Muscle layer of colon (tissue), 2 donors: ENCODE results near the gene MCF2L2.

Experiments used
- H3K27ac ChIP-seq: one replicate; pipeline ENCODE4 v1.7.0; 2013; ENCODE audit warnings: low read depth, mild to moderate bottlenecking, low read length, moderate library complexity
- H3K27me3 ChIP-seq, 2 donors: one replicate each; pipeline ENCODE4 v1.7.0; 2013; ENCODE audit warnings: low read length in 2 of 2, mild to moderate bottlenecking in 2 of 2; ENCODE audit not compliant: insufficient read depth in 2 of 2, control insufficient read depth in 1 of 2
- H3K36me3 ChIP-seq: one replicate; pipeline ENCODE4 v1.7.0; 2013; ENCODE audit warnings: mild to moderate bottlenecking, low read length; ENCODE audit not compliant: insufficient read depth
- H3K4me1 ChIP-seq: one replicate; pipeline ENCODE4 v1.7.0; 2013; ENCODE audit warnings: mild to moderate bottlenecking, low read length; ENCODE audit not compliant: insufficient read depth
- H3K4me3 ChIP-seq, 2 donors: one replicate each; pipeline ENCODE4 v1.7.0; 2013; ENCODE audit warnings: low read length in 2 of 2, low read depth in 1 of 2, mild to moderate bottlenecking in 1 of 2, moderate library complexity in 1 of 2
- H3K9ac ChIP-seq: one replicate; pipeline ENCODE4 v1.7.0; 2013; ENCODE audit warnings: low read length
- H3K9me3 ChIP-seq: one replicate; pipeline ENCODE4 v1.7.0; 2013; ENCODE audit warnings: mild to moderate bottlenecking, low read length
- donor health status: abdominal sarcoma.
- donor health status: Adenocarcinoma of cecum.

The MCF2L2 gene

DNA sequence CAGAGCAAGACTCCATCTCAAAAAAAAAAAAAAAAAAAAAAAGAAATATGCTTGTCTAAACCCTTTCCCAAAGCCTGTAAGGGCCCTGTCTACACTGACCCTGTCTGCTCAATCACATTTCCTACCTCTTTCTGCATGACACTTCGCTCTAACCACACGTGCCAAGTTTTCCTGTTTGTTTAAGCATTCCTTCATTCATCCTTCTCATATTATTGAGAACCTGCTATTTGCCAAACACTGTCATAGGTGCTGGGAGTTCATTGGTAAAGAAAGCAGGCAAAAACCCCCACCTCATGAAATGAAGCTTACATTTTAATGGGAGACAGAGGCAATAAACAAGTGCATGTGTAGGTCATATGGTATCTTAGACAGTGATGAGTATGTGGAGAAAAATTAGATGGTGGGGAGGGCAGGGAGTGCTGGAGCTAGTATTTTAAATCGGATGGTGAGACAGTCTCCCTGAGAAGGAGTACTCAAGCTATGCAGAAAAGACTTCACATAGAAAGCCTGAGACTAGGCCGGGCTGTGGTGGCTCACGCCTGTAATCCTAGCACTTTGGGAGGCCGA lies 127.3 kb downstream of the MCF2L2 start:
- no peak overlapping the region for H3K9ac ChIP-seq
- H3K27ac ChIP-seq, result no peak overlapping the region
- H3K27me3 ChIP-seq, result no peaks in the 10 kb centered on the region
- no peaks in the 10 kb centered on the region for H3K9me3 ChIP-seq
- no peaks in the 10 kb centered on the region for H3K36me3 ChIP-seq
- H3K4me1 ChIP-seq, result no peaks in the 10 kb centered on the region
- H3K4me3 ChIP-seq, result no peak overlapping the region

DNA sequence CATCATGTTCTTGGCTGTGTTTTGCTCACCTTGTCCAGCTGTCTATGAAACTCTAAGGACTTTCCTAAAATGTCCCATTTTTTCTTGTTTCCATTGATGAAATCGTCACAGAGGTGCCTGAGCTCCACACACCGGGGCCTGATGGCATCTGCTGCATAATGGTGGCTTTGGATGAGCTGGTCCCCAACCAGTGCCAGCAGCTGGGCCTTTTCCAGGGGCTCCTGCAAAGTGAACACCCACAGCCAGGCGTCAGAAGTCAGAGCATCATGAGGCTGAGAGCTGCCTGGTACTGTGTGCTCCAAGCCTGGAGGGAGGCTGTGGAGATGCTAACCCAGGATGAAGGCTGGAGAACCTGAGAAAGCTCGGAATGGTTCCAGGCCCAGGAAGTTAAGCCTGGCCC lies 128.4 kb downstream of the MCF2L2 start:
- no peak overlapping the region for H3K4me3 ChIP-seq

DNA sequence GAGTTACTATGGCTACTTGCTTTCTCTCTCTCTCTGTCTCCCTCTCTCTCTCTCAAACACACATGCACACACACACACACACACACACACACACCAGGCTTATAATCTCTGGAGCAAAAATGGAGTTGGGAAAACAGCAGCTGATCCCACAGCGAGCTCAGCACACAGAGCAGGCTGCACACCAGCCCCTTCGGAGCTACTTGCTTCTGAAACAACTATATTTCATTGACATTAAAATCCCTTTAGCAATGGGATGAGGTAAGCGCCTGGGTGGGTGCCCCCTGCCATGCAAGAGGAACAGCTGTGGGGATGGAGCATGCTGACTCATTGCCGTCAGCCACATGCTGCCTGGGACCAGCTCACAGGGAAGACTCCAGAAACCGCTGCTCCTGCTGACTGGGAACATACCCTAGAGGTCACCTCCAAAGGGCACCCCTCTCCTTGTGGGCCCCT lies 129.7 kb downstream of the MCF2L2 start:
- H3K4me3 ChIP-seq, result no peak overlapping the region
- H3K27ac ChIP-seq, result no peak overlapping the region
- H3K36me3 ChIP-seq, result no peaks in the 10 kb centered on the region
- no peaks in the 10 kb centered on the region for H3K4me1 ChIP-seq
- H3K27me3 ChIP-seq, result no peaks in the 10 kb centered on the region
- H3K9me3 ChIP-seq, result no peaks in the 10 kb centered on the region
- H3K9ac ChIP-seq, result no peak overlapping the region

More for the DNA sequence above, 128.4 kb downstream of the MCF2L2 start:
- Histone ChIP-seq H3K9ac (no peak overlapping the region), H3K27me3 (no peaks in the 10 kb centered on the region), H3K4me1 (no peaks in the 10 kb centered on the region), H3K9me3 (no peaks in the 10 kb centered on the region), H3K36me3 (no peaks in the 10 kb centered on the region), H3K27ac (no peak overlapping the region)

DNA sequence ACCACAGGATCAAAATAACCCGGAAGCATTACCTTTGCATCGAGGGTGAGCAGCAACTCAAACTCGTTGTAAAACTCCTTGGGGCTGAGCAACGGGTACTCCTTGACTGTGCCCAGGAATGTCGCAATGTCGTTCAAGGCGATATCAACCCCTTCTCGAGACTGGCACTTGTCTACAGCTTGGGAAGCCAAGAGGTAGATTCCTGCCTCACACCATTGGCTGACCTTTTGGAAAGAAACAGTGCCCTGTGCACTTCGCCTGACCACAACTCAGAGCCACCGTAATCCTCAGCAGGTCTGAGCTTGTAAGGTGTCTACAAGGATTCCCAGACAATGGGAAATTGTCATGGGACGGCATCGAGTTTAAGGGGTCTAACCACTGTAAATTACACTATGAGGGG lies 131.5 kb downstream of the MCF2L2 start:
- Histone ChIP-seq H3K27ac (no peak overlapping the region), H3K4me3 (no peak overlapping the region), H3K4me1 (no peaks in the 10 kb centered on the region), H3K27me3 (no peaks in the 10 kb centered on the region), H3K36me3 (no peaks in the 10 kb centered on the region), H3K9ac (no peak overlapping the region), H3K9me3 (no peaks in the 10 kb centered on the region)

DNA sequence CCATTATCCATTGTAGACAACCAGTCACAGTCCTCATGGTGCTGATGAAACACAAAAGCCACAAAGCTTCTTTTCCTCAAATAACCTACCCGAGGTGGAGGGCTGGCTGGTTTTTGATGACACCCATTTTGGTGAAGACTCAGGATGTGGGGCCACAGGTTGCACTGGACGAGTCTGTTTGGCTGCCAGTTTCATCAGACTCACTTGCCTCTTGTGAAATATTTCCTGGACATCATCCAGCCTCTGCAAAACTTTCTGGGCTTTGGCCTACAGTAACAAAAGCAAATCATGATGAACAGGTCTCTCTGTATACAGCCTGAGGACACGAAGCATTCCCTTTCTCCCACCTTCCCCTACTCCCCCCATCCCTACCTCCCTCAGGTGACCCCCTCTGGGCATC lies 133.2 kb downstream of the MCF2L2 start:
- H3K9me3 ChIP-seq, result no peaks in the 10 kb centered on the region
- H3K36me3 ChIP-seq, result no peaks in the 10 kb centered on the region
- H3K4me3 ChIP-seq, result no peak overlapping the region
- H3K27me3 ChIP-seq, result no peaks in the 10 kb centered on the region
- no peak overlapping the region for H3K27ac ChIP-seq
- H3K4me1 ChIP-seq, result no peaks in the 10 kb centered on the region
- H3K9ac ChIP-seq, result no peak overlapping the region

DNA sequence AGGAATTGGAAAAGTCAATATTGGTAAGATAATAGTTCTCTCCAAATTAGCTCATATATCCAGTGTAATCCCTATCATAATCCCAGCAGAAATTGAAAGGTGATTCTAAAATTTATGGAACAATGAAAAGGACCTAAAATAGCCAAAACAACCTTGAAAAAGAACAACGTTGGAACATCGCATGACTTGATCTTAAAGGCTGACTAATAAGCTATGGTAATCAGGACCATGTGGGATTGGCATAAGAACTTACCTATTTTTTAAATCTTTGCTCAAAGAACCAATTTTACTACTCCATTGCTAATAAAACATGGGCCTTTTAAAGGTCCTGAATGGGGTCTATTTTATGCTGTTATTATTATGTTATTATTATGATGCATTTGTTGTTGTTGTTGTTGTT lies 134.5 kb downstream of the MCF2L2 start:
- H3K4me3 ChIP-seq, result no peak overlapping the region
- H3K36me3 ChIP-seq, result no peaks in the 10 kb centered on the region

DNA sequence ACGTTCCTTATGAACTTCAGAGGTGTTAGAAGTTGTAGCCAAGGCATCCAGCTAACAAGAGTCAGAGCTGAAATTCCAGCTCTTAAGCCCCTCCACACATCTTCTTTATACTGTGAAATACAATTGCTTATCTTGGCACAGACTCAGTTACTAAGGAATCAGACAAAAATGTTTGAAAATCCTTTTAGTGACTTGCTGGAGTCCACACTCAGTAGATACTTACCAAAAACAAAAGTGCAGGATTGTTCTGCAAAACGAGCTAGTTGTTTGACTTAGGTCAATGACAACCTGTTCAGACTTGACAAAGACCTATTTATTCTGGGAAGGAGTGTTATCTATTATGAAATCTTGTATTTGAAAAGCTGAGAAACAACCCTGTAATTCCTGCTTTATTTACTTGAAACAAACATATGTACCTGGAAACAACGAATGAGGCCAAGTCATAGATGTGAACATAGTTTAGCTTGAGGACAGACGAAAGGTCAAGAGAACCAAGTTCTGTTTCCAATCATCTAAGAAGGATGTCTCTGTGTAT lies 136.9 kb downstream of the MCF2L2 start:
- H3K9me3 ChIP-seq, result no peaks in the 10 kb centered on the region
- no peaks in the 10 kb centered on the region for H3K36me3 ChIP-seq

More for the DNA sequence above, 134.5 kb downstream of the MCF2L2 start:
- Histone ChIP-seq H3K9me3 (no peaks in the 10 kb centered on the region), H3K27ac (no peak overlapping the region), H3K9ac (no peak overlapping the region), H3K4me1 (no peaks in the 10 kb centered on the region), H3K27me3 (no peaks in the 10 kb centered on the region)

DNA sequence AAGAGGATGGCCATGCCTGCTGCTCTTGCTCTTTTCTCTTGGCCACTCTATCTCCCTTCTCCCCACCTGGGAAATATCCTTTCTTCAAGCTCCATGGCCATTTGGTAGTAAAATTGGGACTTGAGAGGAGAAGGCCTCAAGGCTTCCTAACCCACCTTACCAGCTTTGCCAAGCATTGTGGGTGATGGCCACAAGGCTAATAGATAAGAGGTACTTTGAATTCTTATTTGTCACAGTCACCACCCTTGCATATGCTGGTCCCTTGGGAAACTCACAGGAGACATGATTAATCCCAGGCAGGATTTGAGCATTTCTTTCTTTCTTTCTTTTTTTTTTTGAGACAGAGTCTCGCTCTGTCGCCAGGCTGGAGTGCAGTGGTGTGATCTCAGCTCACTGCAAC lies 138.2 kb downstream of the MCF2L2 start:
- Histone ChIP-seq H3K4me1 (peaks cover 16% of the 10 kb centered on the region), H3K9me3 (no peaks in the 10 kb centered on the region), H3K36me3 (no peaks in the 10 kb centered on the region), H3K4me3 (no peak overlapping the region), H3K9ac (no peak overlapping the region), H3K27me3 (no peaks in the 10 kb centered on the region), H3K27ac (no peak overlapping the region)

More for the DNA sequence above, 136.9 kb downstream of the MCF2L2 start:
- H3K27ac ChIP-seq, result no peak overlapping the region
- H3K9ac ChIP-seq, result no peak overlapping the region
- no peaks in the 10 kb centered on the region for H3K27me3 ChIP-seq
- H3K4me3 ChIP-seq, result no peak overlapping the region
- peaks cover 3% of the 10 kb centered on the region for H3K4me1 ChIP-seq

DNA sequence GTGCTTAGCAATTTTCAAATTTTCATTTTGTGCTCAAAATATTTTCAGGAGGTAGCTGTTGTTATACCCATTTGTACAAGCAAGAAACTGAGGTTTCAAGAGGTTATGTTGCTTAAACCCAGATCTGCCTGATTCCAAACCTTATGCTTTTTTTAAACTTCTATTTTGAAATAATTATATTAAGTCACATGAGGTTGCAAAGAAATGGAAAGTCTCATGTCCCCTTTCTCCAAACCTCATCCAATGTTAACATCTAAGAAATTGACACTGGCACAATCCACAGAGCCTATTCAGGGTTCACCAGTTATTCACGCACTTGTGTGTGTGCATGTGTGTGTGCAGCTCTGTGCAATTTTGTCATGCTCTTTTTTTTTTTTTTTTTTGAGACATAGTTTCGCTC lies 140.3 kb downstream of the MCF2L2 start:
- Histone ChIP-seq H3K9ac (no peak overlapping the region), H3K9me3 (no peaks in the 10 kb centered on the region), H3K27ac (peak overlapping the region; percentile 37), H3K27me3 (no peaks in the 10 kb centered on the region), H3K36me3 (no peaks in the 10 kb centered on the region), H3K4me1 (peaks cover 22% of the 10 kb centered on the region), H3K4me3 (no peak overlapping the region)

DNA sequence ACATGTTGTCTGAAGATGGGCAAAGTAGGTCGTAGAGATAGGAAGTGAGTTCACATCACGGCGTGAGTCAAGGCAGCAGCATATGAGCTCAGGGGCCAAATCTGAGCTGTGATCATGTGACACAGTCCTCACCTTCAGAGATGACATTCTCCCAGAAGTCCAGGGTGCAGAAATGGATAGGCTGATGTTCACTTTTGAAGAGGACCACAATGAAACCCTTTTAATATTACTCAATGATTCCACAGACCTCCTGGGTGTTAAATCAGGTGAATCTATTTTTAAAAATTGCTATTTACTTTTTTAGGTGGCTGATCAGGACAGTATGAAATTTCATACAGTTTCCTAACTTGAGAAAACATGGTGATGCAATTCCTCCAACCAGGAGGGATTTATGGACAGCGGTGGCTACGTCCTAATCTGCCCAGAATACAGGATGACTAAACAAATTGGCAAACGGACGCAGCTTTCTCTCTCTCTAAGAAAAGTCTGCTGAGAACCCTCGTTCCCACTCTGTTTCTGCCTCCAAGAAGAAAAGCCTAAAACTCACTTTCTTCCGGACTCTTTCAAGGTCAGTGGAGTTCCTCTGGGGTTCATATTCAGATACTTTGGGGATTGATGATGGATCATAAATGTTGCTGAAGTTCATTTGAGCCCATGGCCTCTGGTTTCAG lies 141.0 kb downstream of the MCF2L2 start:
- Histone ChIP-seq H3K36me3 (no peaks in the 10 kb centered on the region), H3K9ac (no peak overlapping the region), H3K27ac (peak overlapping the region; percentile 37), H3K9me3 (no peaks in the 10 kb centered on the region), H3K4me3 (no peak overlapping the region), H3K4me1 (peaks cover 22% of the 10 kb centered on the region), H3K27me3 (no peaks in the 10 kb centered on the region)

DNA sequence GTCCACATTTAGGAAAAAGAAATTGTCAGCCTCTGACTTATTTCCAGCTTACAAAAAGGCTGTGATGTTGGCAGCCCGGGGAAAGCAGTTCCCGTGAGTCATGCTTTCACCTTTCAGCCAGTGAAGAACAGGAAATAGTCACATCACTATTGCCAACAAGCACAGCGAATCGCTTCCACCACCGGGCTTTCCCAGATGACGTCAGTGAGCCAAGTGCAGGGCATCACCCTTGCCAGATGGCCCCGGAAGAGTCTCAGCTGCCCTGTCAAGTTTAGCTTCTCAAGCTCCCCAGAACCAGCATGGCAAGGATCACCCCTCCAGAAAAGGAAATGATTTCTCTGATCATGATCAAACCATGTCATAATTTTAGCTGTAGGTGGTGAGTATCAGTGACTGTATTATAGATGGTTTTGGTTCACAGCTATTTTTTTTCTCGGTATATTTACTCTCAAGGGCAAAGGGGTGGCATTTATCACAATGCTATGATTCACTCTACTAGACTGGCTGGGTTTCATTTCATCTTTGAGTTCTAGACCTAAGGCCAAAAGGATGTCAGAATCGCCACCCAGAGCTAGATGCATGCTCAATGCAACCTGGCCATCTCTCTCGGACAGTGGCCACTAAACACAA lies 142.5 kb downstream of the MCF2L2 start:
- Histone ChIP-seq H3K4me1 (peaks cover 22% of the 10 kb centered on the region), H3K27ac (peak overlapping the region; percentile 10), H3K27me3 (no peaks in the 10 kb centered on the region), H3K9me3 (no peaks in the 10 kb centered on the region), H3K36me3 (no peaks in the 10 kb centered on the region), H3K4me3 (no peak overlapping the region), H3K9ac (no peak overlapping the region)
